Motor neuron (in vitro differentiated cells): Measurements from ENCODE around the gene AURKB. TPM values are rescaled to one million over a fixed set of nuclear protein-coding genes. Genes with fewer than 3 reads are reported as not detected.

Experiments
- ATAC-seq, 8 experiments: fragments of 200-7000 bp; cut with Tn5 transposase; replicated peaks in 6 of 8; 2 replicates each; pipeline ENCODE4 v1.8.0; 2021; ENCODE audit warnings: mild to moderate bottlenecking in 8 of 8, moderate library complexity in 8 of 8
- H3K27ac ChIP-seq, 2 donors: fragments of 250-450 bp; sonication (Bioruptor Pico); 2 replicates each; pipeline ENCODE4 v1.9.0; 2021; ENCODE audit warnings: antibody characterized with exemption in 2 of 2, mild to moderate bottlenecking in 2 of 2, moderate library complexity in 1 of 2
- H3K4me1 ChIP-seq, 2 donors: fragments of 250-450 bp; sonication (Bioruptor Pico); replicated peaks in 1 of 2; 2 replicates each; pipeline ENCODE4 v1.6.1; 2021; ENCODE audit warnings: antibody characterized with exemption in 2 of 2, mild to moderate bottlenecking in 2 of 2, moderate library complexity in 1 of 2
- H3K4me3 ChIP-seq, 5 donors: fragments of 250-450 bp; sonication (Bioruptor Pico); 2 replicates each; pipeline ENCODE4 v1.9.0; 2021; ENCODE audit warnings: antibody characterized with exemption in 5 of 5, mild to moderate bottlenecking in 5 of 5, moderate library complexity in 4 of 5
- WGBS, 10 experiments: fragments of 450-650 bp; shearing (Covaris generic); methylation state at CpG; one replicate each; pipeline ENCODE4 v1.0.0; 2022; 5-methylcytosine and 5-hydroxymethylcytosine counted together
- in situ Hi-C, 9 experiments: fragments of 400-800 bp; cut with MboI; loops; one replicate each; pipeline ENCODE4 v1.15.0; 2021; ENCODE audit warnings: low sequenced_read_pairs in 9 of 9, low pct_unique_long_range_greater_than_20kb in 2 of 9; ENCODE audit not compliant: unreplicated experiment in 9 of 9
- total RNA-seq, 8 experiments: library from RNA; unstranded; fragments of 300-600 nt; gene quantifications; 2 replicates each; pipeline versions ENCODE4 v1.2.3 to v1.2.4, GENCODE V29; 2022

AURKB gene
- total RNA-seq, 8 experiments from 2014 or later: 0.71 to 70.7 (median 3.0) TPM

- ATAC-seq: no peak
- Histone ChIP-seq H3K4me3 (no peak overlapping the region), H3K4me1 (no peaks in the 10 kb centered on the region), H3K27ac (no peak overlapping the region)
- WGBS, 10 experiments: 89 to 100% (median 100%) methylated on average over 1 to 3 of the region's 4 CpGs; no CpG with 5 or more reads in 4 of the 10 experiments
- in situ Hi-C loops: no loop called here
Measured at GRCh38 chr17:8237886-8238285, 27.5 kb upstream of the AURKB start.

GRCh38 chr17:8237175-8237574, 26.8 kb upstream of the AURKB start:
- Histone ChIP-seq H3K4me3 (no peak overlapping the region), H3K4me1 (no peaks in the 10 kb centered on the region), H3K27ac (no peak overlapping the region)
- ATAC-seq: no peak
- WGBS, 10 experiments: 60 to 100% (median 100%) methylated on average over 1 to 5 of the region's 7 CpGs; no CpG with 5 or more reads in 3 of the 10 experiments
- in situ Hi-C loops: no loop called here

GRCh38 chr17:8235676-8236075, 25.3 kb upstream of the AURKB start:
- in situ Hi-C loops: no loop called here
- 80 to 100% (median 92%) methylated on average over 1 to 3 of the region's 7 CpGs; no CpG with 5 or more reads in 4 of the 10 experiments for WGBS, 10 experiments
- no peak for ATAC-seq
- Histone ChIP-seq H3K4me3 (no peak overlapping the region), H3K27ac (no peak overlapping the region), H3K4me1 (no peaks in the 10 kb centered on the region)

- Histone ChIP-seq H3K4me3 (no peak overlapping the region), H3K27ac (no peak overlapping the region), H3K4me1 (no peaks in the 10 kb centered on the region)
- in situ Hi-C loops: no loop called here
- 90 to 100% (median 100%) methylated on average over 1 to 10 of the region's 21 CpGs; no CpG with 5 or more reads in 3 of the 10 experiments for WGBS, 10 experiments
- peak in 1 of 8 experiments; percentile 16 for ATAC-seq
Measured at GRCh38 chr17:8234361-8235270, 24.2 kb upstream of the AURKB start.

- no peak overlapping the region for H3K4me3 ChIP-seq
- H3K4me1 ChIP-seq: peaks cover 7% of the 10 kb centered on the region in 2 donors
- in situ Hi-C loops: no loop called here
- no peak overlapping the region for H3K27ac ChIP-seq
- 80 to 100% (median 91%) methylated on average over 2 to 4 of the region's 10 CpGs; no CpG with 5 or more reads in 4 of the 10 experiments for WGBS, 10 experiments
- ATAC-seq: no peak
Measured at GRCh38 chr17:8231701-8232100, 21.3 kb upstream of the AURKB start.

GRCh38 chr17:8227238-8227581, 16.8 kb upstream of the AURKB start:
- WGBS, 10 experiments: 74 to 96% (median 79%) methylated on average over 3 to 4 of the region's 4 CpGs; no CpG with 5 or more reads in 6 of the 10 experiments
- Histone ChIP-seq H3K4me1 (peaks cover 12% of the 10 kb centered on the region in 2 donors), H3K27ac (peak overlapping the region in 1 of 2 donors; percentile 74), H3K4me3 (peak overlapping the region; percentile 24 to 41 (median 38))
- in situ Hi-C loops: no loop called here
- no peak for ATAC-seq

- in situ Hi-C loops: no loop called here
- peaks cover 12% of the 10 kb centered on the region in 2 donors for H3K4me1 ChIP-seq
- WGBS, 10 experiments: 0 to 13% (median 4%) methylated on average over 2 to 29 of the region's 32 CpGs
- ATAC-seq: peak; percentile 13 to 42 (median 30)
- H3K4me3 ChIP-seq: peak overlapping the region; percentile 24 to 41 (median 38)
- H3K27ac ChIP-seq: peak overlapping the region; percentile 71 to 74
Measured at GRCh38 chr17:8226536-8227237, 16.3 kb upstream of the AURKB start.

GRCh38 chr17:8225813-8226535, 15.6 kb upstream of the AURKB start:
- in situ Hi-C loops: no loop called here
- 0 to 46% (median 28%) methylated on average over 2 to 14 of the region's 20 CpGs for WGBS, 10 experiments
- Histone ChIP-seq H3K4me1 (peaks cover 12% of the 10 kb centered on the region in 2 donors), H3K4me3 (peak overlapping the region; percentile 24 to 41 (median 38)), H3K27ac (peak overlapping the region; percentile 71 to 74)
- ATAC-seq: peak in 3 of 8 experiments; percentile 1 to 3 (median 2)

- H3K4me3 ChIP-seq: no peak overlapping the region
- WGBS, 10 experiments: 70 to 100% (median 93%) methylated on average over 1 to 23 of the region's 26 CpGs
- in situ Hi-C loops: no loop called here
- no peak overlapping the region for H3K27ac ChIP-seq
- peaks cover 12% of the 10 kb centered on the region in 2 donors for H3K4me1 ChIP-seq
- ATAC-seq: no peak
Measured at GRCh38 chr17:8224891-8225812, 14.8 kb upstream of the AURKB start.

- H3K4me3 ChIP-seq: peak overlapping the region; percentile 48 to 82 (median 63)
- in situ Hi-C loops: no loop called here
- ATAC-seq: peak; percentile 0 to 18 (median 2)
- WGBS, 10 experiments: 0 to 40% (median 4%) methylated on average over 1 to 11 of the region's 27 CpGs; no CpG with 5 or more reads in 5 of the 10 experiments
- peaks cover 12% of the 10 kb centered on the region in 2 donors for H3K4me1 ChIP-seq
- peak overlapping the region; percentile 86 to 97 for H3K27ac ChIP-seq
Measured at GRCh38 chr17:8223356-8224126, 13.2 kb upstream of the AURKB start.

- peak overlapping the region; percentile 48 to 82 (median 63) for H3K4me3 ChIP-seq
- H3K27ac ChIP-seq: peak overlapping the region; percentile 86 to 97
- peak; percentile 24 to 62 (median 52) for ATAC-seq
- in situ Hi-C loops: no loop called here
- H3K4me1 ChIP-seq: peaks cover 12% of the 10 kb centered on the region in 2 donors
- 0 to 3% (median 0%) methylated on average over 1 to 32 of the region's 49 CpGs; no CpG with 5 or more reads in 5 of the 10 experiments for WGBS, 10 experiments
Measured at GRCh38 chr17:8222630-8223355, 12.4 kb upstream of the AURKB start.
